HL-60 (cell line): ENCODE results near the gene PSMD12.

Experiments used
- POLR2AphosphoS5 ChIP-seq: IDR thresholded peaks from 2 replicates; pipeline ENCODE4 v1.6.1; 2012; ENCODE audit warnings: low read depth
- TF ChIP-seq, protein P1 (sequence below): IDR thresholded peaks from one replicate; pipeline ENCODE4 v1.5.1; 2011; ENCODE audit warnings: low read length, control low read depth, inconsistent platforms; ENCODE audit not compliant: insufficient read depth
- TF ChIP-seq, protein P2 (sequence below): IDR thresholded peaks from 2 replicates; pipeline ENCODE4 v1.6.1; 2012; ENCODE audit warnings: low read depth; ENCODE audit not compliant: insufficient replicate concordance

DNA sequence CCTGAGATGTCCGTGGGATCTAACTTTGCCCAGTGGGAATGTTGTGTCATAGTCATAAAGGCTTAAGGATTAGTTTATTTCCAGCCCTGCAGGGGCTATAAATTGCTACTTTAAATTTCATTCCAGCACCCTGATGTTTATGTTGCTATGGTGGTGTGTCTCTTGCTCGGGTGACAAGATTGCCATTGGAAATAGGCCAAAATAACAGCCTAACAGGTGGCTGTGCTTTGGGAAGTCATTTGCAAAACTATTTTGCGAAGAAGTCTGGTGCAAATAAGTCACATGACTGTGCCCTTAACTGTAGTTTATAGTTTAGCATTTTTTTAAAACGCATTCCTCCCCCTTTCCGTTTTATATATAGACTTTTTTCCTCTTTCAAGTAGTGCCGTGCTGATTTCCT lies 33.8 kb upstream of the PSMD12 start:
- TF ChIP-seq, protein P1, sequence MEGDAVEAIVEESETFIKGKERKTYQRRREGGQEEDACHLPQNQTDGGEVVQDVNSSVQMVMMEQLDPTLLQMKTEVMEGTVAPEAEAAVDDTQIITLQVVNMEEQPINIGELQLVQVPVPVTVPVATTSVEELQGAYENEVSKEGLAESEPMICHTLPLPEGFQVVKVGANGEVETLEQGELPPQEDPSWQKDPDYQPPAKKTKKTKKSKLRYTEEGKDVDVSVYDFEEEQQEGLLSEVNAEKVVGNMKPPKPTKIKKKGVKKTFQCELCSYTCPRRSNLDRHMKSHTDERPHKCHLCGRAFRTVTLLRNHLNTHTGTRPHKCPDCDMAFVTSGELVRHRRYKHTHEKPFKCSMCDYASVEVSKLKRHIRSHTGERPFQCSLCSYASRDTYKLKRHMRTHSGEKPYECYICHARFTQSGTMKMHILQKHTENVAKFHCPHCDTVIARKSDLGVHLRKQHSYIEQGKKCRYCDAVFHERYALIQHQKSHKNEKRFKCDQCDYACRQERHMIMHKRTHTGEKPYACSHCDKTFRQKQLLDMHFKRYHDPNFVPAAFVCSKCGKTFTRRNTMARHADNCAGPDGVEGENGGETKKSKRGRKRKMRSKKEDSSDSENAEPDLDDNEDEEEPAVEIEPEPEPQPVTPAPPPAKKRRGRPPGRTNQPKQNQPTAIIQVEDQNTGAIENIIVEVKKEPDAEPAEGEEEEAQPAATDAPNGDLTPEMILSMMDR: no peak
- TF ChIP-seq, protein P2, sequence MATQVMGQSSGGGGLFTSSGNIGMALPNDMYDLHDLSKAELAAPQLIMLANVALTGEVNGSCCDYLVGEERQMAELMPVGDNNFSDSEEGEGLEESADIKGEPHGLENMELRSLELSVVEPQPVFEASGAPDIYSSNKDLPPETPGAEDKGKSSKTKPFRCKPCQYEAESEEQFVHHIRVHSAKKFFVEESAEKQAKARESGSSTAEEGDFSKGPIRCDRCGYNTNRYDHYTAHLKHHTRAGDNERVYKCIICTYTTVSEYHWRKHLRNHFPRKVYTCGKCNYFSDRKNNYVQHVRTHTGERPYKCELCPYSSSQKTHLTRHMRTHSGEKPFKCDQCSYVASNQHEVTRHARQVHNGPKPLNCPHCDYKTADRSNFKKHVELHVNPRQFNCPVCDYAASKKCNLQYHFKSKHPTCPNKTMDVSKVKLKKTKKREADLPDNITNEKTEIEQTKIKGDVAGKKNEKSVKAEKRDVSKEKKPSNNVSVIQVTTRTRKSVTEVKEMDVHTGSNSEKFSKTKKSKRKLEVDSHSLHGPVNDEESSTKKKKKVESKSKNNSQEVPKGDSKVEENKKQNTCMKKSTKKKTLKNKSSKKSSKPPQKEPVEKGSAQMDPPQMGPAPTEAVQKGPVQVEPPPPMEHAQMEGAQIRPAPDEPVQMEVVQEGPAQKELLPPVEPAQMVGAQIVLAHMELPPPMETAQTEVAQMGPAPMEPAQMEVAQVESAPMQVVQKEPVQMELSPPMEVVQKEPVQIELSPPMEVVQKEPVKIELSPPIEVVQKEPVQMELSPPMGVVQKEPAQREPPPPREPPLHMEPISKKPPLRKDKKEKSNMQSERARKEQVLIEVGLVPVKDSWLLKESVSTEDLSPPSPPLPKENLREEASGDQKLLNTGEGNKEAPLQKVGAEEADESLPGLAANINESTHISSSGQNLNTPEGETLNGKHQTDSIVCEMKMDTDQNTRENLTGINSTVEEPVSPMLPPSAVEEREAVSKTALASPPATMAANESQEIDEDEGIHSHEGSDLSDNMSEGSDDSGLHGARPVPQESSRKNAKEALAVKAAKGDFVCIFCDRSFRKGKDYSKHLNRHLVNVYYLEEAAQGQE: no peak
- no peak for TF ChIP-seq POLR2AphosphoS5
